Stimulated activated naive B cell treated with anti-CD40 and anti-IgM and Interleukin-4, amounts not matched to agents 10 μg/mL and 1 μg/mL and 100 μg/mL, for 72 hours (primary cell): ENCODE data around the gene TDRD10.

Source experiments
- ATAC-seq, 2 donors: fragments of 150-1000 bp; cut with Tn5 transposase; replicated peaks; 2 replicates each; pipeline ENCODE4 v1.10.0; 2021; ENCODE audit warnings: moderate library complexity in 1 of 2
- DNase-seq: peaks from one replicate; pipeline ENCODE4 v3.0.0; 2021
- H3K27ac Mint-ChIP-seq: one replicate; pipeline ENCODE4 v1.8.0; 2022; ENCODE audit warnings: mild to moderate bottlenecking, mixed read lengths
- H3K27me3 Mint-ChIP-seq, 2 donors: one replicate each; pipeline ENCODE4 v1.8.0; 2022; ENCODE audit warnings: mixed read lengths in 2 of 2
- H3K36me3 Mint-ChIP-seq, 2 donors: one replicate each; pipeline ENCODE4 v1.8.0; 2022; ENCODE audit warnings: mixed read lengths in 2 of 2, mild to moderate bottlenecking in 1 of 2
- H3K4me1 Mint-ChIP-seq, 2 donors: one replicate each; pipeline ENCODE4 v1.8.0; 2022; ENCODE audit warnings: mixed read lengths in 2 of 2, mild to moderate bottlenecking in 1 of 2
- H3K4me3 Mint-ChIP-seq, 2 donors: one replicate each; pipeline ENCODE4 v1.8.0; 2022; ENCODE audit warnings: mild to moderate bottlenecking in 2 of 2, mixed read lengths in 2 of 2, moderate library complexity in 1 of 2
- H3K9me3 Mint-ChIP-seq, 2 donors: one replicate each; pipeline ENCODE4 v1.8.0; 2022; ENCODE audit warnings: mixed read lengths in 2 of 2, mild to moderate bottlenecking in 1 of 2

Gene TDRD10, protein sequence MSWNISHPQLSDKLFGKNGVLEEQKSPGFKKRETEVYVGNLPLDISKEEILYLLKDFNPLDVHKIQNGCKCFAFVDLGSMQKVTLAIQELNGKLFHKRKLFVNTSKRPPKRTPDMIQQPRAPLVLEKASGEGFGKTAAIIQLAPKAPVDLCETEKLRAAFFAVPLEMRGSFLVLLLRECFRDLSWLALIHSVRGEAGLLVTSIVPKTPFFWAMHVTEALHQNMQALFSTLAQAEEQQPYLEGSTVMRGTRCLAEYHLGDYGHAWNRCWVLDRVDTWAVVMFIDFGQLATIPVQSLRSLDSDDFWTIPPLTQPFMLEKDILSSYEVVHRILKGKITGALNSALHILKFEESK

GRCh38 chr1:154502066-154502743 lies at the start of gene TDRD10, which contains the start of gene SHE:
TDRD10 (plus strand) TSS chr1:154502219; CDS start chr1:154506904, 4,685 bp downstream.
SHE (minus strand) TSS chr1:154502412; CDS start chr1:154502026, 386 bp downstream.
- peaks cover 0 to 3% of the 10 kb centered on the region in 2 donors for H3K9me3 Mint-ChIP-seq
- peaks cover 1 to 4% of the 10 kb centered on the region in 2 donors for H3K36me3 Mint-ChIP-seq
- peak; percentile 34 to 35 for ATAC-seq
- no peak for DNase-seq
- H3K4me1 Mint-ChIP-seq, result peaks cover 5 to 11% of the 10 kb centered on the region in 2 donors
- peaks cover 40 to 63% of the 10 kb centered on the region in 2 donors for H3K27me3 Mint-ChIP-seq
- H3K4me3 Mint-ChIP-seq, result peak within 1 kb of the TSS; percentile 59 to 66
- H3K27ac Mint-ChIP-seq, result no peak within 1 kb of the TSS

GRCh38 chr1:154453161-154453560 lies 48.9 kb upstream of the TDRD10 start:
- no peak for DNase-seq
- peaks cover 6 to 15% of the 10 kb centered on the region in 2 donors for H3K27me3 Mint-ChIP-seq
- H3K36me3 Mint-ChIP-seq, result peaks cover 15 to 46% of the 10 kb centered on the region in 2 donors
- no peak for ATAC-seq
- H3K4me3 Mint-ChIP-seq, result no peak overlapping the region
- no peak overlapping the region for H3K27ac Mint-ChIP-seq
- no peaks in the 10 kb centered on the region for H3K9me3 Mint-ChIP-seq
- H3K4me1 Mint-ChIP-seq, result peaks cover 17 to 19% of the 10 kb centered on the region in 2 donors

GRCh38 chr1:154453574-154454352 lies 48.3 kb upstream of the TDRD10 start:
- H3K27ac Mint-ChIP-seq, result no peak overlapping the region
- peaks cover 15 to 50% of the 10 kb centered on the region in 2 donors for H3K36me3 Mint-ChIP-seq
- no peaks in the 10 kb centered on the region for H3K9me3 Mint-ChIP-seq
- ATAC-seq, result peak in 1 of 2 donors; percentile 41
- peaks cover 17 to 19% of the 10 kb centered on the region in 2 donors for H3K4me1 Mint-ChIP-seq
- no peak overlapping the region for H3K4me3 Mint-ChIP-seq
- DNase-seq, result no peak
- H3K27me3 Mint-ChIP-seq, result peaks cover 6 to 15% of the 10 kb centered on the region in 2 donors

DNA sequence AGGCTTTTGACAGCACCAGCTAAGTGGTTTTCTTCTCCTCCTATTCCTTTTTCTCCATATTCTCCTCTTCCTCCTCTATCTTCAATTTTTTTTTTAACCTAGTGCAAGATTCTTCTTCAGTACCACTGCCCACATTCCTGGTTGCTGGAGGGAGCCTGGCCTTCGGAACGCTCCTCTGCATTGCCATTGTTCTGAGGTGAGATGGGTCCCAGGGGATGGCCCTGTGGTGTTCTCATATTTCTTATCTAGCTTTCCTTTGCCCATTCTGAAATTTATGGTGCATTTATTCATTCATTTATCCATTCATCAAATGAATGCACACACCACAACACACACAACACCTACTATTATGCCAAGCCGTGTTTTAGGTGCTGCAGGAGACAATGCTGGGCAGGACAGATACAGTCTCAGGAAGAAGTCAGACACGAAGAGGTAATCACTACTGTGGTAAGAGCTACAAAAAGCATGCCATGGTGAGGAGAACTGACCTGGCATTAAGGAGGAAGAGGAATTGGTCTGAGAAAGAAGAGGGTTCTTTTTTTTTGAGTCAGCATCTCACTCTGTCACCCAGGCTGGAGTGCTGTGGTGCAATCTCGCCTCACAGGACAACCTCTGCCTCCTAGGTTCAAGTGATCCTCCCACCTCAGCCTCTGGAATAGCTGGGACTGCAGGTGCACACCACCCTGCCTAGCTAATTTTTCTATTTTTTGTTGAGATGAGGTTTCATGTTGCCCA lies 47.5 kb upstream of the TDRD10 start:
- Mint-ChIP-seq H3K27me3 (peaks cover 6 to 15% of the 10 kb centered on the region in 2 donors), H3K4me1 (peaks cover 17 to 19% of the 10 kb centered on the region in 2 donors), H3K27ac (no peak overlapping the region), H3K36me3 (peaks cover 15 to 49% of the 10 kb centered on the region in 2 donors), H3K9me3 (no peaks in the 10 kb centered on the region), H3K4me3 (no peak overlapping the region)
- DNase-seq (no peak), ATAC-seq (peak; percentile 69 to 72)

DNA sequence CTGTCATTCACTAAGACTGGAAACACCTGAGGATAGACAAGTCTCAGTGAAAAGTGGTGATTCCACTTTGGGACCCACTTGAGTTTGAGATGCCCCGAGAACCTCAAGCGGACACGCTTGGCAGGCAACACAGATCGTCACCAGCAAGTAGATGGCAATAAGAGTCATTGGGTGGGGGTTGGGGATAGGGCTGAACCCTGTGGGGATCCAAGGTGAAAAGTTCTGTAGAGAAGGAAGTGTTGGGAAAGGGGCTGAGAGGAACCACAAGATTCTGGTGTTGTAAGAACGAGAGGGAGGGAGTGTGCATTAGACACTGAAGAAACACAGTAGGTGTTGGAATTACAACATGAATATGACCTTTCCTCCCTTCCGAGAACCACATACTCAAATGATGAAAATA lies 45.4 kb upstream of the TDRD10 start:
- DNase-seq (no peak), ATAC-seq (no peak)
- no peak overlapping the region for H3K4me3 Mint-ChIP-seq
- H3K36me3 Mint-ChIP-seq, result peaks cover 15 to 37% of the 10 kb centered on the region in 2 donors
- H3K4me1 Mint-ChIP-seq, result peaks cover 17 to 19% of the 10 kb centered on the region in 2 donors
- no peak overlapping the region for H3K27ac Mint-ChIP-seq
- H3K9me3 Mint-ChIP-seq, result no peaks in the 10 kb centered on the region
- peaks cover 6 to 9% of the 10 kb centered on the region in 2 donors for H3K27me3 Mint-ChIP-seq

- Mint-ChIP-seq H3K27ac (no peak overlapping the region), H3K36me3 (peaks cover 9 to 22% of the 10 kb centered on the region in 2 donors), H3K4me1 (peaks cover 11 to 14% of the 10 kb centered on the region in 2 donors), H3K9me3 (no peaks in the 10 kb centered on the region), H3K27me3 (no peaks in the 10 kb centered on the region), H3K4me3 (no peak overlapping the region)
- DNase-seq, result no peak
- ATAC-seq, result no peak
These were observed 42.9 kb upstream of the TDRD10 start for GRCh38 chr1:154459080-154459479.

DNA sequence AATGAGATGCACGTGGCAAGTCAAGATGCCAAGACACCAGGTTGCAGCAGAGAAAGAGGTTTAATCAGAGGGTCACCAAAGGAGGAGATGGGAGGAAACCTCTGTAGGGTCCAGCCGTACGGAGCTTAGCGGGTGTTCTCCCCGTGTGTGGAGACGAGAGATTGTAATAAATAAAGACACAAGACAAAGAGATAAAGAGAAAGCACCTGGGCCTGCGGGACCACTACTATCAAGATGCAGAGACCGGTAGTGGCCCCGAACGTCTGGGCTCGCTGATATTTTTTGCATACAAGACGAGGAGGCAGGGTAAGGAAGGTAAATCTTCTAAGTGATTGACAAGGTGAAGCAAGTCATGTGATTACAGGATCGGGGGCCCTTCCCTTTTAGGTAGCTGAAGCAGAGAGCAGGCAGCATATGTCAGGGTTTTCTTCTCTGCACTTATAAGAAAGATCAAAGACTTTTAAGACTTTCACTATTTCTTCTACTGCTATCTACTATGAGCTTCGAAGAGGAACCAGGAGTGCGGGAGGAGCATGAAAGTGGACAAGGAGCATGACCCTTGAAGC lies 41.2 kb upstream of the TDRD10 start:
- DNase-seq (no peak), ATAC-seq (no peak)
- no peak overlapping the region for H3K27ac Mint-ChIP-seq
- no peak overlapping the region for H3K4me3 Mint-ChIP-seq
- H3K27me3 Mint-ChIP-seq, result peaks cover 0 to 6% of the 10 kb centered on the region in 2 donors
- no peaks in the 10 kb centered on the region for H3K9me3 Mint-ChIP-seq
- H3K36me3 Mint-ChIP-seq, result peaks cover 7 to 13% of the 10 kb centered on the region in 2 donors
- H3K4me1 Mint-ChIP-seq, result peaks cover 11 to 12% of the 10 kb centered on the region in 2 donors

- H3K4me3 Mint-ChIP-seq, result no peak overlapping the region
- no peak for DNase-seq
- peak in 1 of 2 donors; percentile 27 for ATAC-seq
These were observed 38.5 kb upstream of the TDRD10 start for GRCh38 chr1:154463512-154463990.

DNA sequence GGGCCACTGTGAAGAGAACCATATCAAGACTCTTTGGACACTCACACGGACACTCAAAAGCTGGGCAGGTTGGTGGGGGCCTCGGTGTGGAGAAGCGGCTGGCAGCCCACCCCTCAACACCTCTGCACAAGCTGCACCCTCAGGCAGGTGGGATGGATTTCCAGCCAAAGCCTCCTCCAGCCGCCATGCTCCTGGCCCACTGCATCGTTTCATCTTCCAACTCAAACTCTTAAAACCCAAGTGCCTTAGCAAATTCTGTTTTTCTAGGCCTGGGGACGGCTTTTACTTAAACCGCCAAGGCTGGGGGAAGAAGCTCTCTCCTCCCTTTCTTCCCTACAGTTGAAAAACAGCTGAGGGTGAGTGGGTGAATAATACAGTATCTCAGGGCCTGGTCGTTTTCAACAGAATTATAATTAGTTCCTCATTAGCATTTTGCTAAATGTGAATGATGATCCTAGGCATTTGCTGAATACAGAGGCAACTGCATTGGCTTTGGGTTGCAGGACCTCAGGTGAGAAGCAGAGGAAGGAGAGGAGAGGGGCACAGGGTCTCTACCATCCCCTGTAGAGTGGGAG lies 36.3 kb upstream of the TDRD10 start:
- peaks cover 25 to 29% of the 10 kb centered on the region in 2 donors for H3K4me1 Mint-ChIP-seq

More at GRCh38 chr1:154463512-154463990, 38.5 kb upstream of the TDRD10 start:
- H3K36me3 Mint-ChIP-seq, result peaks cover 2 to 3% of the 10 kb centered on the region in 2 donors
- no peak overlapping the region for H3K27ac Mint-ChIP-seq
- H3K27me3 Mint-ChIP-seq, result peaks cover 0 to 6% of the 10 kb centered on the region in 2 donors
- no peaks in the 10 kb centered on the region for H3K9me3 Mint-ChIP-seq
- H3K4me1 Mint-ChIP-seq, result peaks cover 25 to 29% of the 10 kb centered on the region in 2 donors

GRCh38 chr1:154466206-154466605 lies 35.8 kb upstream of the TDRD10 start:
- Mint-ChIP-seq H3K27me3 (peaks cover 0 to 6% of the 10 kb centered on the region in 2 donors), H3K4me3 (peak overlapping the region; percentile 15 to 63), H3K27ac (peak overlapping the region; percentile 26), H3K9me3 (no peaks in the 10 kb centered on the region), H3K36me3 (peaks cover 2 to 3% of the 10 kb centered on the region in 2 donors), H3K4me1 (peaks cover 27 to 29% of the 10 kb centered on the region in 2 donors)
- ATAC-seq (peak in 1 of 2 donors; percentile 8), DNase-seq (no peak)

More for the DNA sequence above, 36.3 kb upstream of the TDRD10 start:
- peak overlapping the region; percentile 26 for H3K27ac Mint-ChIP-seq
- H3K36me3 Mint-ChIP-seq, result peaks cover 2 to 3% of the 10 kb centered on the region in 2 donors
- DNase-seq (no peak), ATAC-seq (no peak)
- no peaks in the 10 kb centered on the region for H3K9me3 Mint-ChIP-seq
- H3K4me3 Mint-ChIP-seq, result peak overlapping the region; percentile 15 to 63
- H3K27me3 Mint-ChIP-seq, result peaks cover 0 to 6% of the 10 kb centered on the region in 2 donors

DNA sequence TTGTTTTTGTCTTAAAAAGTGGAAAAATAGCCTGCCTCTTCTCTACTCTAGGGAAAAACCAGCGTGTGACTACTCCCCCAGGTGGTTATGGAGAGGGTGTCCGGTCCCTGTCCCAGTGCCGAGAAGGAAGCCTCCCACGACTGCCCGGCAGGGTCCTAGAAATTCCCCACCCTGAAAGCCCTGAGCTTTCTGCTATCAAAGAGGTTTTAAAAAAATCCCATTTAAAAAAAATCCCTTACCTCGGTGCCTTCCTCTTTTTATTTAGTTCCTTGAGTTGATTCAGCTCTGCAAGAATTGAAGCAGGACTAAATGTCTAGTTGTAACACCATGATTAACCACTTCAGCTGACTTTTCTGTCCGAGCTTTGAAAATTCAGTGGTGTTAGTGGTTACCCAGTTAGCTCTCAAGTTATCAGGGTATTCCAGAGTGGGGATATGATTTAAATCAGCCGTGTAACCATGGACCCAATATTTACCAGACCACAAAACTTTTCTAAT lies 35.0 kb upstream of the TDRD10 start:
- H3K27ac Mint-ChIP-seq, result no peak overlapping the region
- peaks cover 2 to 3% of the 10 kb centered on the region in 2 donors for H3K36me3 Mint-ChIP-seq
- H3K4me1 Mint-ChIP-seq, result peaks cover 27 to 29% of the 10 kb centered on the region in 2 donors
- DNase-seq, result no peak
- ATAC-seq, result peak; percentile 33 to 70
- peak overlapping the region in 1 of 2 donors; percentile 17 for H3K4me3 Mint-ChIP-seq
- peaks cover 0 to 6% of the 10 kb centered on the region in 2 donors for H3K27me3 Mint-ChIP-seq
- no peaks in the 10 kb centered on the region for H3K9me3 Mint-ChIP-seq

DNA sequence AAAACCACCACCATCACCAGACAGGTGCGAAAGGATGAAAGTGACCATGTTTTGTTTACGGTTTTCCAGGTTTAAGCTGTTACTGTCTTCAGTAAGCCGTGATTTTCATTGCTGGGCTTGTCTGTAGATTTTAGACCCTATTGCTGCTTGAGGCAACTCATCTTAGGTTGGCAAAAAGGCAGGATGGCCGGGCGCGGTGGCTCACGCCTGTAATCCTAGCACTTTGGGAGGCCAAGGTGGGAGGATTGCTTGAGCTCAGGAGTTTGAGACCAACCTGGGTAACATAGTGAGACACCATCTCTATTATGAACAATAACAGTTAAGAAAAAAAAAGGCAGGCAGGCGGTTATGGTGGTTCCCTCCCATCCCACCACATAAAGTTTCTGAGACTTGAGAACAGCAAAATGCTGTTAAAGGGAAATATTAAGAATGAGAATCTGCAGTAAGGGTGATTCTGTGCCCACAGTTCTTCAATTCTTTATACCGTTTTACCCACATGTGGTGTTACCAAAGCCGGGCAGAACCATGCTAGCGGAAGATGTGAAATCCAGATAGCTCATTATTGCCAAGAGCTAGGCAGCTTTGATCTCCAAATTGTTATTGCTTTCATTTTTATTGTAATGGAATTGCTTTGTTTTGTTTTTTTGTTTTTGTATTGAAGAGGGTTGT lies 34.5 kb upstream of the TDRD10 start:
- peaks cover 27 to 29% of the 10 kb centered on the region in 2 donors for H3K4me1 Mint-ChIP-seq
- H3K27me3 Mint-ChIP-seq, result peaks cover 0 to 6% of the 10 kb centered on the region in 2 donors
- ATAC-seq, result no peak
- H3K36me3 Mint-ChIP-seq, result peaks cover 2 to 3% of the 10 kb centered on the region in 2 donors
- DNase-seq, result no peak
- H3K4me3 Mint-ChIP-seq, result no peak overlapping the region
- H3K9me3 Mint-ChIP-seq, result no peaks in the 10 kb centered on the region
- H3K27ac Mint-ChIP-seq, result no peak overlapping the region
